ENCODE measurements around the gene DOC2B.

Gene DOC2B

DNA sequence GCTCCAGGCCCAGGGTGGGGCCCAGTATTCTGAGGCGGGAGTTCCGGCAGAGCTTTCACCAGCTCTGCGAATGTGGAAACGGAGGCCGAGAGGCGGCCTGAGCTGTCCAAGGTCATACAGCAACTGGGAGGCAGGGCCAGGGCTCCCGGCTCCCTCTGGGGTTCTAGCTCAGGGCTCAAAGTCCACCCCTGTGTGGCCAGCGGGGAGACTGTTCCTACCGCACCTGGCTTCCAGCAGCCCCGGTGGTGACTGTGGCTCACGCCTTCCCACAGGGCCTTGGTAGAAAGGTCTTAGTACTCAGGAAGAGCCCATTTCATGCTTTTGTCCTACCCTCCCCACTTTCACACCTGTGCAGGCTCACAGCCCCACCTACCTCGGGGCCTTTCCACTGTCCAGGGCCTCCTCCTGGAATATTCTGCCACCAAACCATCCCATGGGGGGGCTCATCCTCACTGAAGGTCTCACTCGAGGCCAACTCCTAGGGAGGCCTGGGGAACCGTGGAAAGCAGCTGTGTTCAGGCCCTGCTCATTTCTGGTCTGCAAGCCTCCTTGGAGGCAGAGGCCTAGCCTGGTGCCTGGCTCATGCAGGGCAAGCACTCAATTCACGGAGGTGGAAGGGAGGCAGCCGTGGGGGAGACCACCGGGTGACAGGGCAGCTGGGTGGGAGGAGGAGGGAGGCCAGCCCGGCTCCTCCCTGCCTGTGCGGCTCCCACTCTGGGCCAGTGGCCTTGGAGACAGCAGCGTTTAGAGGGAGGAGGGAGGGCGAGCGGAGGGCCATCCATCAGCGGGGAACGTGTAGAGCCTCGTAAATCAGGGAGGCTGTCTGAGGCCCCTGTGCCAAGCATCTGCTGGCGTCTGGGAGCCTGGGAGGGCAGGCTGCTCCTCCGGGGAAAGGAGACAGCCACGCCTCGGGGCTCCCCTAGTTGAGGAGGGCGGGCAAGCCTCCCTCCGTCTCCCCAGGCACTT is 12.7 kb upstream of the DOC2B start (continued):
- TF ChIP-seq SALL2 (tag by site-specific recombination; IDR thresholded peaks at IDR 0.05; ENCODE audit: borderline replicate concordance), result no peak
- TF ChIP-seq ZNF239 (tag by site-specific recombination; IDR thresholded peaks at IDR 0.05), result no peak
- TF ChIP-seq GLIS1 (tag by site-specific recombination; IDR thresholded peaks at IDR 0.05), result peak; percentile 82
- TF ChIP-seq, protein P1, sequence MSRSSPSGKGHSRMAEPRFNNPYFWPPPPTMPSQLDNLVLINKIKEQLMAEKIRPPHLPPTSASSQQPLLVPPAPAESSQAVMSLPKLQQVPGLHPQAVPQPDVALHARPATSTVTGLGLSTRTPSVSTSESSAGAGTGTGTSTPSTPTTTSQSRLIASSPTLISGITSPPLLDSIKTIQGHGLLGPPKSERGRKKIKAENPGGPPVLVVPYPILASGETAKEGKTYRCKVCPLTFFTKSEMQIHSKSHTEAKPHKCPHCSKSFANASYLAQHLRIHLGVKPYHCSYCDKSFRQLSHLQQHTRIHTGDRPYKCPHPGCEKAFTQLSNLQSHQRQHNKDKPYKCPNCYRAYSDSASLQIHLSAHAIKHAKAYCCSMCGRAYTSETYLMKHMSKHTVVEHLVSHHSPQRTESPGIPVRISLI (tag by site-specific recombination; IDR thresholded peaks at IDR 0.05), result no peak
- TF ChIP-seq SP2 (tag by site-specific recombination; IDR thresholded peaks at IDR 0.05), result peak; percentile 62
- TF ChIP-seq IKZF3 (tag by site-specific recombination; IDR thresholded peaks at IDR 0.05), result 0 out of 2 replicates have a peak, but pooled peaks have one; percentile 33
- TF ChIP-seq ZNF274 (IDR thresholded peaks at IDR 0.05; ENCODE audit: low read length), result no peak
- no peak for TF ChIP-seq ZNF274 (tag by site-specific recombination; IDR thresholded peaks at IDR 0.05; ENCODE audit: borderline replicate concordance)
- TF ChIP-seq ZNF335 (tag by site-specific recombination; conservative IDR thresholded peaks at IDR 0.05), result peak; percentile 31
- no peak for TF ChIP-seq ZNF354C (tag by site-specific recombination; IDR thresholded peaks at IDR 0.05; ENCODE audit: borderline replicate concordance, low read depth)

DNA sequence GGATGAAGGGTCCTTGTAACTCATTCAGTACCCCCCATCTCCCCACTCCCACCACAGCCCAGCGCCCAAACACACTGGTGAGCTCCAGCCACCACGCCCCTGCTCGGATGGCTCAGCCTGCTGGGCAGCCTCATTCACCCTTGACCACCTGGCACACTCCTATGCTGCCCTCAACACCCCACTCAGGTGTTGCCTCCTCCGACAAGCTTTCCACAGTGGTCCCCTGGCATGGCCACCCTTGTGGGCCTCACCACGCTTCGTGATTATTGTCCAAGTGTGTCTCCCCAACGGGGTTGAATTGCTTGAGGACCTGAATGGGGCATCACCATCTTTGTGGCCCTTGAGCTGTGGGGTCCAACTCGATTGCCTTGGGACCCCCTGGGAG is 12.0 kb upstream of the DOC2B start:
- Histone ChIP-seq H3K27ac (ENCODE audit: extremely low read depth, low read depth, low read length) (no peak overlapping the region), H3K9me3 (ENCODE audit: control insufficient read depth, insufficient read depth, low read depth, low read length) (no peaks in the 10 kb centered on the region), H3K4me3 (ENCODE audit: low read depth, low read length) (no peak overlapping the region), H3K36me3 (ENCODE audit: control insufficient read depth in 2 of 2, insufficient read depth in 1 of 2, low read length in 2 of 2) (no peaks in the 10 kb centered on the region), H3K4me1 (ENCODE audit: control insufficient read depth, insufficient read depth, low read length) (peaks cover 4% of the 10 kb centered on the region)
- ChIA-PET CTCF (interaction anchor here (0.5 kb wide), 1 partner anchor 507 kb away, joined by 4 read pairs; no protein-coding TSS in a partner anchor), POLR2A (no interaction called here)
- TF ChIP-seq, protein P2, sequence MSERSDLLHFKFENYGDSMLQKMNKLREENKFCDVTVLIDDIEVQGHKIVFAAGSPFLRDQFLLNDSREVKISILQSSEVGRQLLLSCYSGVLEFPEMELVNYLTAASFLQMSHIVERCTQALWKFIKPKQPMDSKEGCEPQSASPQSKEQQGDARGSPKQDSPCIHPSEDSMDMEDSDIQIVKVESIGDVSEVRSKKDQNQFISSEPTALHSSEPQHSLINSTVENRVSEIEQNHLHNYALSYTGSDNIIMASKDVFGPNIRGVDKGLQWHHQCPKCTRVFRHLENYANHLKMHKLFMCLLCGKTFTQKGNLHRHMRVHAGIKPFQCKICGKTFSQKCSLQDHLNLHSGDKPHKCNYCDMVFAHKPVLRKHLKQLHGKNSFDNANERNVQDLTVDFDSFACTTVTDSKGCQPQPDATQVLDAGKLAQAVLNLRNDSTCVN (tag by site-specific recombination; optimal IDR thresholded peaks at IDR 0.05), result no peak
- TF ChIP-seq ZFP3 (tag by site-specific recombination; IDR thresholded peaks at IDR 0.05; ENCODE audit: low read depth), result peak; percentile 88

DNA sequence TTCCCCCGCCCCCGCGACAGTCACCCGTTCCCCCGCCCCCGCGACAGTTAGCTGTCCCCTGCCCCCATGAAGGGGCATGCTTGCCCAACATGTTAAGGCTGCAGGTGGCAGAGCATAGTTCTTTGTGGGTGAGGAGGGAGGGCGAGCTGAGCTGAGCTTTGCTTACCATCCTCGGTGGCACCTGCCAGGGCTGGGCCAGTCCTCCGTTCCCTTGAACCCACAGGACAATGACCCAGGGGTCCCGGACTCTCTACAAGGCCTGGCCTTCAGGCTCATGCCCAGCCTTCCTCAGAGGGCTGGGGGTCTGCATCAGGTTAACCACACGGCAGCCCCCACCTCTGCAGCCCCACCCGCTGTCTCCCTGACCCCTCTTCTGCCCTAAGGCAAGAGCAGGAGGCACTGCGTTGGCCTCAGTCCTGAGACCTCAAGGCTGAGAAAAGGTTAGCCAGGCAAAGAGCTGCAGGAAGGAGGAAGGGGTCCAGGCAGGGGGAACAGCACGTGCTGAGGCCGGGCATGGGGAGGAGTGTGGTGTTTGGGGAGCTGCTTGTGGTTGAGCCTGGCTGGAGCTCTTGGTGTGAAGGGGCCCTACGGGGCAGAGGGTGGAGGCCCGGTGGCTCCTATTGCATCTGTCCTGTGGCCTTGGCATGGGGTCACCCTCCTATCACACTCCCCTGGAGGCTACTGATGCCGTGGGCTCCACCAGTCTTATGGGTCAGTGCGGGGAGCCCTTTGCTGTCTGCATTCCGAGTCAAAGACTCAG is 11.4 kb upstream of the DOC2B start:
- TF ChIP-seq KLF8 (tag by site-specific recombination; IDR thresholded peaks at IDR 0.05) (no peak), ZNF140 (tag by site-specific recombination; IDR thresholded peaks at IDR 0.05) (no peak), ZNF174 (tag by site-specific recombination; IDR thresholded peaks at IDR 0.05) (no peak), ZNF114 (tag by site-specific recombination; IDR thresholded peaks at IDR 0.05) (no peak), ZNF530 (tag by site-specific recombination; IDR thresholded peaks at IDR 0.05; ENCODE audit: low read depth) (no peak), ZNF660 (tag by site-specific recombination; IDR thresholded peaks at IDR 0.05) (no peak), ZNF837 (tag by site-specific recombination; IDR thresholded peaks at IDR 0.05) (no peak)
- TF ChIP-seq, protein P3, sequence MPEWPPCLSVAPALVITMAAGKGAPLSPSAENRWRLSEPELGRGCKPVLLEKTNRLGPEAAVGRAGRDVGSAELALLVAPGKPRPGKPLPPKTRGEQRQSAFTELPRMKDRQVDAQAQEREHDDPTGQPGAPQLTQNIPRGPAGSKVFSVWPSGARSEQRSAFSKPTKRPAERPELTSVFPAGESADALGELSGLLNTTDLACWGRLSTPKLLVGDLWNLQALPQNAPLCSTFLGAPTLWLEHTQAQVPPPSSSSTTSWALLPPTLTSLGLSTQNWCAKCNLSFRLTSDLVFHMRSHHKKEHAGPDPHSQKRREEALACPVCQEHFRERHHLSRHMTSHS (tag by site-specific recombination; IDR thresholded peaks at IDR 0.05), result no peak

More for the DNA sequence above, 11.4 kb upstream of the DOC2B start:
- Histone ChIP-seq H3K4me1 (ENCODE audit: control insufficient read depth, insufficient read depth, low read length) (peaks cover 4% of the 10 kb centered on the region), H3K9me3 (ENCODE audit: control insufficient read depth, insufficient read depth, low read depth, low read length) (no peaks in the 10 kb centered on the region), H3K27ac (ENCODE audit: extremely low read depth, low read depth, low read length) (no peak overlapping the region), H3K4me3 (ENCODE audit: low read depth, low read length) (no peak overlapping the region), H3K36me3 (ENCODE audit: control insufficient read depth in 2 of 2, insufficient read depth in 1 of 2, low read length in 2 of 2) (no peaks in the 10 kb centered on the region)
- CTCF ChIA-PET, result interaction anchor here (0.5 kb wide), 1 partner anchor 508 kb away, joined by 4 read pairs; no protein-coding TSS in a partner anchor
- POLR2A ChIA-PET, result no interaction called here

All from HEK293 (cell line).